Retinal pigment epithelial cell (primary cell): Measurements from ENCODE around the gene CDC25A.
"Not testable (repeated sequence)": the region's sequence is repeated elsewhere in the genome, so short reads cannot be mapped to it uniquely, and the experiment has no call there.

Experiments used
- DNase-seq: peaks from one replicate; pipeline ENCODE4 v3.0.0-alpha.2; 2010; ENCODE audit warnings: low read depth
- H3K4me3 ChIP-seq: 2 replicates; pipeline ENCODE4 v1.5.1; 2011; ENCODE audit warnings: mild to moderate bottlenecking, low read length, control low read depth, moderate library complexity
- CTCF ChIP-seq: conservative IDR thresholded peaks from 2 replicates; pipeline ENCODE4 v1.5.1; 2011; ENCODE audit warnings: low read depth, low read length, control low read depth, inconsistent platforms

The CDC25A gene

GRCh38 chr3:48119505-48120193, 68.6 kb downstream of the CDC25A start:
- no peak overlapping the region for H3K4me3 ChIP-seq
- no peak for DNase-seq
- no peak for TF ChIP-seq CTCF

- no peak for DNase-seq
- TF ChIP-seq CTCF: no peak
- no peak overlapping the region for H3K4me3 ChIP-seq
Observed at GRCh38 chr3:48118928-48119327, 69.3 kb downstream of the CDC25A start.

- DNase-seq: no peak
- H3K4me3 ChIP-seq: no peak overlapping the region
- no peak for TF ChIP-seq CTCF
Observed at GRCh38 chr3:48118322-48118721, 69.9 kb downstream of the CDC25A start.

GRCh38 chr3:48112813-48113212, 75.4 kb downstream of the CDC25A start:
- H3K4me3 ChIP-seq: no peak overlapping the region
- DNase-seq: no peak
- TF ChIP-seq CTCF: no peak

- not testable (repeated sequence) for DNase-seq, H3K4me3 ChIP-seq
Observed at GRCh38 chr3:48112108-48112791, 76.0 kb downstream of the CDC25A start.

- no peak overlapping the region for H3K4me3 ChIP-seq
- TF ChIP-seq CTCF: no peak
- DNase-seq: no peak
Observed at GRCh38 chr3:48110463-48110862, 77.8 kb downstream of the CDC25A start.

GRCh38 chr3:48107227-48107626, 81.0 kb downstream of the CDC25A start:
- no peak for DNase-seq
- no peak overlapping the region for H3K4me3 ChIP-seq
- no peak for TF ChIP-seq CTCF
